HepG2 (cell line): ENCODE results near the gene KLF6. TPM values are rescaled to one million over a fixed set of nuclear protein-coding genes. Genes with fewer than 3 reads are reported as not detected.

ENCODE experiments used
- CCAR2 ChIP-seq: fragments of 200-400 bp; formaldehyde crosslinking; optimal IDR thresholded peaks from 2 replicates; pipeline ENCODE3; 2018; ENCODE audit warnings: low read depth, mild to moderate bottlenecking, low read length, moderate library complexity
- CHD4 ChIP-seq: fragments of 200-600 bp; sonication (generic); IDR thresholded peaks from 2 replicates; pipeline ENCODE4 v1.7.0; 2017; ENCODE audit warnings: mild to moderate bottlenecking, low read length, borderline replicate concordance
- E2F1 ChIP-seq: sonication (generic); formaldehyde crosslinking; IDR thresholded peaks from 2 replicates; pipeline ENCODE4 v1.5.0; 2020; ENCODE audit warnings: missing genetic modification reagents
- E2F2 ChIP-seq: sonication (generic); formaldehyde crosslinking; IDR thresholded peaks from 2 replicates; pipeline ENCODE4 v1.4.0; 2020; ENCODE audit warnings: missing genetic modification reagents, borderline replicate concordance
- HMGXB4 ChIP-seq, 2 experiments: sonication (generic) in 1 of 2; formaldehyde crosslinking in 1 of 2; IDR thresholded peaks; 2 replicates each; pipeline versions ENCODE4 v1.4.0 to v1.6.1; 2018 to 2020; ENCODE audit warnings: missing genetic modification reagents in 2 of 2, borderline replicate concordance in 1 of 2, low read depth in 1 of 2, mild to moderate bottlenecking in 1 of 2, missing biosample characterization in 1 of 2
- KLF9 ChIP-seq: IDR thresholded peaks from 2 replicates; pipeline ENCODE4 v1.6.1; 2016; ENCODE audit warnings: low read depth
- MTA3 ChIP-seq: sonication (generic); formaldehyde crosslinking; IDR thresholded peaks from 2 replicates; pipeline ENCODE4 v1.4.0; 2020; ENCODE audit warnings: missing genetic modification reagents
- NONO ChIP-seq, 2 experiments: fragments of 450-650 bp in 1 of 2; sonication (generic) in 1 of 2; formaldehyde crosslinking in 1 of 2; IDR thresholded peaks in 1 of 2; conservative IDR thresholded peaks in 1 of 2; 2 replicates each; pipeline versions ENCODE4 v1.6.1 to v1.8.0; 2017 to 2022; ENCODE audit warnings: mild to moderate bottlenecking in 1 of 2, missing genetic modification reagents in 1 of 2, moderate library complexity in 1 of 2
- PAX8 ChIP-seq: sonication (generic); formaldehyde crosslinking; IDR thresholded peaks from 2 replicates; pipeline ENCODE4 v1.8.0; 2022; ENCODE audit warnings: mild to moderate bottlenecking, missing genetic modification reagents, borderline replicate concordance
- POLR2AphosphoS2 ChIP-seq: IDR thresholded peaks from 2 replicates; pipeline ENCODE4 v1.6.1; 2011; ENCODE audit warnings: low read depth, low read length, improper control_type of control experiment
- PRDM4 ChIP-seq: sonication (generic); formaldehyde crosslinking; IDR thresholded peaks from 2 replicates; pipeline ENCODE4 v1.9.0; 2021; ENCODE audit warnings: missing genetic modification reagents, borderline replicate concordance
- TEAD3 ChIP-seq: optimal IDR thresholded peaks from 2 replicates; pipeline ENCODE3; 2016; ENCODE audit warnings: borderline replicate concordance
- TOE1 ChIP-seq: sonication (generic); formaldehyde crosslinking; IDR thresholded peaks from 2 replicates; pipeline ENCODE4 v1.4.0; 2020; ENCODE audit warnings: mild to moderate bottlenecking, missing genetic modification reagents
- ZBTB26 ChIP-seq: IDR thresholded peaks from 2 replicates; pipeline ENCODE4 v1.6.1; 2016; ENCODE audit warnings: missing compliant biosample characterization, missing genetic modification reagents, borderline replicate concordance
- ZFP1 ChIP-seq: IDR thresholded peaks from 2 replicates; pipeline ENCODE4 v1.6.1; 2016
- ZNF180 ChIP-seq: sonication (generic); formaldehyde crosslinking; IDR thresholded peaks from 2 replicates; pipeline ENCODE4 v1.4.0; 2020; ENCODE audit warnings: low read depth, missing genetic modification reagents, borderline replicate concordance
- ZNF331 ChIP-seq: sonication (generic); formaldehyde crosslinking; IDR thresholded peaks from 2 replicates; pipeline ENCODE4 v1.4.0; 2020; ENCODE audit warnings: missing genetic modification reagents
- ZNF709 ChIP-seq: sonication (generic); formaldehyde crosslinking; IDR thresholded peaks from 2 replicates; pipeline ENCODE4 v1.5.0; 2020; ENCODE audit warnings: mild to moderate bottlenecking, missing genetic modification reagents
- ZNF761 ChIP-seq: sonication (generic); formaldehyde crosslinking; conservative IDR thresholded peaks from 2 replicates; pipeline ENCODE4 v1.4.0; 2020; ENCODE audit warnings: mild to moderate bottlenecking, missing genetic modification reagents
- ZZZ3 ChIP-seq: sonication (generic); formaldehyde crosslinking; IDR thresholded peaks from 2 replicates; pipeline ENCODE4 v1.4.0; 2020; ENCODE audit warnings: missing genetic modification reagents, mild to moderate bottlenecking, borderline replicate concordance
- polyA plus RNA-seq, 8 experiments: library from polyadenylated mRNA; depleted of rRNA in 3 of 8; stranded (reverse) in 7 of 8; unstranded in 1 of 8; fragments of >200 nt; fragmentation: Illumina TruSeq in 4 of 8; extraction: Trizol in 4 of 8; gene quantifications; 2 replicates each; pipeline versions ENCODE4 v1.2.1 to v1.2.3, GENCODE V29; 2011 to 2016; ENCODE audit warnings: low read depth in 4 of 8, missing spikeins in 1 of 8, mixed read lengths in 1 of 8; ENCODE audit not compliant: insufficient read depth in 1 of 8
- total RNA-seq, 5 experiments: library from RNA; depleted of rRNA; stranded (reverse); fragments of >200 nt; fragmentation: Illumina TruSeq; extraction: Trizol; gene quantifications; 2 replicates each; pipeline ENCODE4 v1.2.3, GENCODE V29; 2016; ENCODE audit warnings: low read depth in 1 of 5

The KLF6 gene
- total and polyA plus RNA-seq, 2 of the 13 experiments (the other 11 are each of a cell fraction or from before 2014, with no cell fraction given): 27.0 to 71.9 TPM

GRCh38 chr10:3785851-3786271 is 852 bp upstream of the KLF6 start (continued):
- TF ChIP-seq ZFP1 (no peak), POLR2AphosphoS2 (peak; percentile 63; the same call in 1 of the 2 replicates), ZNF709 (no peak), TEAD3 (CRISPR knock-in tag) (peak; percentile 30), PAX8 (peak; percentile 59; the same call in 1 of the 2 replicates), NONO (IDR thresholded peaks at IDR 0.05) (no peak), NONO (CRISPR knock-in tag; conservative IDR thresholded peaks at IDR 0.05) (no peak), PRDM4 (CRISPR knock-in tag) (no peak), MTA3 (CRISPR knock-in tag) (no peak), CHD4 (no peak), ZNF331 (no peak), ZBTB26 (no peak), KLF9 (no peak), ZNF180 (CRISPR knock-in tag) (no peak), CCAR2 (peak; percentile 99), ZNF761 (CRISPR knock-in tag) (no peak), ZZZ3 (CRISPR knock-in tag) (no peak), TOE1 (CRISPR knock-in tag) (no peak), E2F1 (CRISPR knock-in tag) (no peak), HMGXB4 (CRISPR knock-in tag; IDR thresholded peaks at IDR 0.05; ENCODE audit: borderline replicate concordance in 1 of 2, low read depth in 1 of 2) (no peak), E2F2 (no peak)
